CD14-positive monocyte (primary cell): Measurements from ENCODE around the gene UGT1A10. TPM values are rescaled to one million over a fixed set of nuclear protein-coding genes. Genes with fewer than 3 reads are reported as not detected.

Experiments
- DNase-seq, 3 donors: peaks; one replicate each; pipeline ENCODE4 v3.0.0-alpha.2; 2011 to 2022
- H2AFZ ChIP-seq: 2 replicates; pipeline ENCODE4 v1.6.0; 2012; ENCODE audit warnings: mild to moderate bottlenecking, low read depth, low read length, inconsistent platforms; ENCODE audit not compliant: insufficient read depth, poor library complexity, severe bottlenecking
- H3K27ac ChIP-seq, 2 donors: 1 replicate in 1 of 2; 2 replicates in 1 of 2; pipeline ENCODE4 v1.5.1; 2012 to 2013; ENCODE audit warnings: low read length in 2 of 2, control low read depth in 1 of 2, inconsistent platforms in 1 of 2, low read depth in 1 of 2, mild to moderate bottlenecking in 1 of 2
- H3K27me3 ChIP-seq, 2 donors: one replicate each; pipeline versions ENCODE4 v1.6.0 to v1.6.1; 2011 to 2013; ENCODE audit warnings: low read length in 2 of 2; ENCODE audit not compliant: control insufficient read depth in 2 of 2, insufficient read depth in 2 of 2
- H3K36me3 ChIP-seq, 2 donors: replicated peaks in 1 of 2; 1 replicate in 1 of 2; 2 replicates in 1 of 2; pipeline versions ENCODE4 v1.5.1 to v1.6.1; 2012 to 2013; ENCODE audit warnings: low read length in 2 of 2, control low read depth in 1 of 2, inconsistent platforms in 1 of 2, mild to moderate bottlenecking in 1 of 2; ENCODE audit not compliant: insufficient read depth in 2 of 2, control insufficient read depth in 1 of 2
- H3K4me1 ChIP-seq, 2 donors: 1 replicate in 1 of 2; 2 replicates in 1 of 2; pipeline versions ENCODE4 v1.5.1 to v1.6.1; 2012 to 2013; ENCODE audit warnings: low read length in 2 of 2, control low read depth in 1 of 2, inconsistent platforms in 1 of 2, mild to moderate bottlenecking in 1 of 2, moderate library complexity in 1 of 2; ENCODE audit not compliant: insufficient read depth in 2 of 2, control insufficient read depth in 1 of 2
- H3K4me2 ChIP-seq: replicated peaks from 2 replicates; pipeline ENCODE3; 2012; ENCODE audit warnings: low read length, moderate library complexity, mild to moderate bottlenecking; ENCODE audit not compliant: poor library complexity, severe bottlenecking; ENCODE audit errors: extremely low read depth
- H3K4me3 ChIP-seq, 3 experiments: fragments of 200-600 bp in 1 of 3; sonication (generic) in 1 of 3; replicated peaks in 1 of 3; 1 replicate in 2 of 3; 2 replicates in 1 of 3; pipeline ENCODE4 v1.5.1; 2011 to 2013; ENCODE audit warnings: low read length in 3 of 3, mild to moderate bottlenecking in 3 of 3, control low read depth in 2 of 3, low read depth in 2 of 3, inconsistent platforms in 1 of 3, moderate library complexity in 1 of 3
- H3K79me2 ChIP-seq: 2 replicates; pipeline ENCODE4 v1.6.0; 2012; ENCODE audit warnings: mild to moderate bottlenecking, control low read depth, inconsistent platforms, low read length, moderate library complexity; ENCODE audit not compliant: insufficient read depth
- H3K9ac ChIP-seq: 2 replicates; pipeline ENCODE4 v1.6.0; 2017; ENCODE audit warnings: low read length, mild to moderate bottlenecking; ENCODE audit not compliant: insufficient read depth, poor library complexity, severe bottlenecking
- H3K9me3 ChIP-seq, 2 donors: replicated peaks in 1 of 2; 1 replicate in 1 of 2; 2 replicates in 1 of 2; pipeline versions ENCODE4 v1.5.1 to v1.6.1; 2012 to 2013; ENCODE audit warnings: low read length in 2 of 2, control low read depth in 1 of 2; ENCODE audit not compliant: control insufficient read depth in 1 of 2, insufficient read depth in 1 of 2
- H4K20me1 ChIP-seq: 2 replicates; pipeline ENCODE4 v1.6.0; 2012; ENCODE audit warnings: mild to moderate bottlenecking, low read length, control low read depth, moderate library complexity; ENCODE audit not compliant: insufficient read depth
- H3K27ac Mint-ChIP-seq, 7 donors: one replicate each; pipeline ENCODE4 v1.8.0; 2020; ENCODE audit warnings: mild to moderate bottlenecking in 7 of 7, mixed read lengths in 7 of 7, moderate library complexity in 6 of 7, inconsistent platforms in 2 of 7
- H3K27me3 Mint-ChIP-seq, 3 donors: one replicate each; pipeline ENCODE4 v1.8.0; 2021 to 2022; ENCODE audit warnings: low read depth in 3 of 3, mild to moderate bottlenecking in 3 of 3, mixed read lengths in 3 of 3, moderate library complexity in 3 of 3, inconsistent platforms in 1 of 3
- H3K36me3 Mint-ChIP-seq, 2 donors: one replicate each; pipeline ENCODE4 v1.8.0; 2020; ENCODE audit warnings: mixed read lengths in 2 of 2, inconsistent platforms in 1 of 2, mild to moderate bottlenecking in 1 of 2
- H3K4me1 Mint-ChIP-seq: one replicate; pipeline ENCODE4 v1.8.0; 2020; ENCODE audit warnings: mild to moderate bottlenecking, mixed read lengths
- H3K4me3 Mint-ChIP-seq, 2 donors: one replicate each; pipeline ENCODE4 v1.8.0; 2020; ENCODE audit warnings: mild to moderate bottlenecking in 2 of 2, mixed read lengths in 2 of 2, moderate library complexity in 1 of 2
- H3K9me3 Mint-ChIP-seq, 7 donors: one replicate each; pipeline ENCODE4 v1.8.0; 2020 to 2022; ENCODE audit warnings: mixed read lengths in 7 of 7, mild to moderate bottlenecking in 6 of 7, moderate library complexity in 6 of 7, inconsistent platforms in 2 of 7
- WGBS: methylation state at CpG from one replicate; pipeline ENCODE4 v1.1.5; 2013; ENCODE audit warnings: missing lambda C conversion rate; ENCODE audit not compliant: insufficient coverage; 5-methylcytosine and 5-hydroxymethylcytosine counted together
- intact Hi-C, 2 donors: fragments of 100-400 bp; cut with micrococcal nuclease; formaldehyde crosslinking; loops; one replicate each; pipeline versions ENCODE4 v1.15.0 to v1.15.1; 2023
- polyA plus RNA-seq, 3 donors: library from polyadenylated mRNA; depleted of rRNA in 1 of 3; unstranded in 2 of 3; stranded (reverse) in 1 of 3; fragments of 300-500 nt in 2 of 3; fragments of >200 nt in 1 of 3; fragmentation: Illumina TruSeq in 2 of 3; gene quantifications; 1 replicate in 2 of 3; 2 replicates in 1 of 3; pipeline ENCODE4 v1.2.3, GENCODE V29; 2012 to 2021
- TF ChIP-seq, protein P1 (sequence below): fragments of 200-600 bp; IDR thresholded peaks from one replicate; pipeline ENCODE4 v1.8.0; 2022; ENCODE audit warnings: antibody characterized with exemption, mild to moderate bottlenecking

The UGT1A10 gene
- polyA plus RNA-seq, 3 donors: not detected

DNA sequence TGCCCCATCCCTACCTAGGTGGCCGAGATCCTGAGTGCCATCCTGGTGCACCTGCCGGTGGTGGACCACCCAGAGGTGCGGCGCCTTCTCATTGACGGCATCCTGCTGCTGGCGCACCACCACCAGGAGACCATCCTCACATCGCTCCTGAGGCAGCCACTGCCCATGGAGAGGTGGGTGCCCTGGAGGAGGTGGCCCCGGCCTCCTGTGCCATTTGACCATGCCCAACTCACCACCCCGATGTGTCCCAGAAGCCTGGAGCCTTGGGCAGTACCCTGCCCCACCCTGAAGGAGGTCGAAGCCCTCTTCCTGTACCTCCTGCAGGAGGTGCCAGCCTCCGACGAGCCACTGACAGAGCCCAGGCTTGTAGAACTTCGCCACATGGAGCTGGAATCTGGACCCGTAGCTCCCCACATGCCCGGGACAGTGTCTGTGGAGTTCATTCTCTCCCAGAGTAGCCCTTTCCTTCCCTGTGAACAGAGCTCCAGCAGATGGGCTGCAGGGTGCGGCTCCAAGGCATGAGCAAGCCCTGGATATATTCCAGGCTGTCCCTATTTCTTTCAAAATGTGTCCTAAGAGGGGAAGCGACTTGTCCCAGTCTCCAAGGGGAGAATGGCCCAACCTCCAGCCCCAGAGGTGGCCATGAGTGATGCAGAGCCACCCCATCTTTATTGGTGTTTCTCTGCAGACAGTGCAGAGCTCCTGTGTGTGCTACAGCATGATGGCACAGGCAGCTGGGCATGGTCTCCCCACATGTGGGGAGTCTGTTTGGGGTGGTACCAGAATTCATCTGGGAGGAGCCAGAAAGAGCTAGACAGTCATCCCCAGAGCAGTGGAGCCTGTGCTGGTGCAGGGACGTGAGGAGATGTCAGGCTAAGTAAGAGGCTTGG, 183.9 kb downstream of the UGT1A10 start:
- Histone ChIP-seq H2AFZ (no peak overlapping the region), H3K4me3 (no peak overlapping the region), H3K4me2 (no peak overlapping the region), H3K27me3 (no peaks in the 10 kb centered on the region), H3K36me3 (no peaks in the 10 kb centered on the region), H3K9me3 (no peaks in the 10 kb centered on the region), H3K4me1 (peaks cover 4 to 8% of the 10 kb centered on the region in 2 donors), H3K27ac (no peak overlapping the region), H3K79me2 (no peaks in the 10 kb centered on the region), H4K20me1 (no peaks in the 10 kb centered on the region), H3K9ac (no peak overlapping the region)
- Mint-ChIP-seq H3K27me3 (peaks cover 2 to 7% (median 3%) of the 10 kb centered on the region in 3 donors), H3K4me1 (peaks cover 7% of the 10 kb centered on the region), H3K9me3 (no peaks in the 10 kb centered on the region), H3K4me3 (no peak overlapping the region), H3K36me3 (no peaks in the 10 kb centered on the region), H3K27ac (no peak overlapping the region)
- DNase-seq: no peak
- TF ChIP-seq, protein P1, sequence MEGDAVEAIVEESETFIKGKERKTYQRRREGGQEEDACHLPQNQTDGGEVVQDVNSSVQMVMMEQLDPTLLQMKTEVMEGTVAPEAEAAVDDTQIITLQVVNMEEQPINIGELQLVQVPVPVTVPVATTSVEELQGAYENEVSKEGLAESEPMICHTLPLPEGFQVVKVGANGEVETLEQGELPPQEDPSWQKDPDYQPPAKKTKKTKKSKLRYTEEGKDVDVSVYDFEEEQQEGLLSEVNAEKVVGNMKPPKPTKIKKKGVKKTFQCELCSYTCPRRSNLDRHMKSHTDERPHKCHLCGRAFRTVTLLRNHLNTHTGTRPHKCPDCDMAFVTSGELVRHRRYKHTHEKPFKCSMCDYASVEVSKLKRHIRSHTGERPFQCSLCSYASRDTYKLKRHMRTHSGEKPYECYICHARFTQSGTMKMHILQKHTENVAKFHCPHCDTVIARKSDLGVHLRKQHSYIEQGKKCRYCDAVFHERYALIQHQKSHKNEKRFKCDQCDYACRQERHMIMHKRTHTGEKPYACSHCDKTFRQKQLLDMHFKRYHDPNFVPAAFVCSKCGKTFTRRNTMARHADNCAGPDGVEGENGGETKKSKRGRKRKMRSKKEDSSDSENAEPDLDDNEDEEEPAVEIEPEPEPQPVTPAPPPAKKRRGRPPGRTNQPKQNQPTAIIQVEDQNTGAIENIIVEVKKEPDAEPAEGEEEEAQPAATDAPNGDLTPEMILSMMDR: no peak
- intact Hi-C loops: no loop called here
- 95% methylated on average over 16 of the region's 18 CpGs for WGBS

DNA sequence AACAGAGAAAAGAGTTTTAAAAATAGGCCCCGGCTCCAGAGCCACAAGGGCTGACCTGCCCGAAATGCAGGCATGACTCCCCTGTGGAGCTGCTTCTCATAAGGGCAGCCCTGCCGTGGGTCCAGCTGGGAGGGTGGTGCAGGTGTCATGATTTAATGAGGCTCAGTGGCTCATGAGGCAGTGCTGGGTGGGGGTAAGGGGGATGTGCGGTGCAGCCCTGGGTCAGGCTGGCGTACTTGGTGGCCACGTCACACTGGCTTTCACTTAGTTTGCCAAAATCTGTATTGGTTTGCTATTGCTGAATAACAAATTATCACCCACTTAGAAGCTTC, 184.5 kb downstream of the UGT1A10 start:
- H3K4me1 ChIP-seq: peaks cover 4 to 8% of the 10 kb centered on the region in 2 donors
- intact Hi-C loops: no loop called here
- Mint-ChIP-seq H3K4me1 (peaks cover 7% of the 10 kb centered on the region), H3K27me3 (peaks cover 0 to 7% (median 2%) of the 10 kb centered on the region in 3 donors), H3K27ac (no peak overlapping the region), H3K9me3 (no peaks in the 10 kb centered on the region), H3K36me3 (no peaks in the 10 kb centered on the region), H3K4me3 (no peak overlapping the region)
- no peaks in the 10 kb centered on the region for H4K20me1 ChIP-seq
- no peak overlapping the region for H3K27ac ChIP-seq
- H3K79me2 ChIP-seq: no peaks in the 10 kb centered on the region
- H3K9ac ChIP-seq: no peak overlapping the region
- TF ChIP-seq, protein P1: no peak
- no peaks in the 10 kb centered on the region for H3K27me3 ChIP-seq
- no peak overlapping the region for H2AFZ ChIP-seq
- H3K36me3 ChIP-seq: no peaks in the 10 kb centered on the region
- no peak overlapping the region for H3K4me2 ChIP-seq
- no peak overlapping the region for H3K4me3 ChIP-seq
- no peak for DNase-seq
- WGBS: 66% methylated on average over 3 of the region's 6 CpGs
- no peaks in the 10 kb centered on the region for H3K9me3 ChIP-seq
